ENCODE results near the gene FOXRED2. TPM values are rescaled to one million over a fixed set of nuclear protein-coding genes. Genes with fewer than 3 reads are reported as not detected.

The FOXRED2 gene
- total RNA-seq, 4 donors from 2014 or later = 0.37 to 3.0 (median 1.5) TPM

DNA sequence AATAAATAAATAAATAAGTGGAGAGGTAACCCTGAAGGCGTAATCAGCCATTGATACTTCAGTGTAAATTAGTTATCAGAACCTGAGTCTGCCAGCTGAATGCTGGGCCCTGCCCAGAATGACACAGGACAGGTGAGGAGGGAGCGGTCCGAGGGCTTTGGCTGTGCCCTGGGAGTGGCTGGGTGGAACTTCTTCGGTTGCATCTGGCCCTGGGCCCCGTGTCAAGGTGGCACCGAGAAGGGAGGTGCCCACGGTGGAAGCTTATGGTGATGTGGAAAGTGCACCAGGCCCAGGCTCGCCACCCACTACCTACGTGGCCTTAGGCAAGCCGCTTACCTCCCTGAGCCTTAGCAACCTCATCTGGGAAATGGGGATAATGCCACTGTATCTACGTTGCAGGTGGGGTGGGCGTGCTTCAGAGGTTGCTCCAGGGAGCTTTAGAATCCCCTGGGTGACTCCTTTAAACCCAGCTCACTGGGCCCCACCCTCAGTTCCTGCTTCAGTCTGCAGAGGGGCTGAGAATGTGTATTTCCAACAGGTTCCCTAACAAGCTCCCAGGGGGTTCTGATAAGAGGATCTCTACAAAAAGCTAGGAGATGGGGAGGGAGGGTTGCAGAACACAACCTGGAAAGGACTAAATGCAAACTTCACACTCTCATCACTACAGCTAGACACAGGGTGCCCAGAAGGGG, 64.2 kb downstream of the FOXRED2 start:
- Histone ChIP-seq H3K27ac (peak overlapping the region; percentile 49 to 72 (median 58)), H3K36me3 (no peaks in the 10 kb centered on the region), H3K4me3 (no peak overlapping the region), H3K4me1 (peaks cover 0 to 59% (median 24%) of the 10 kb centered on the region in 4 donors), H3K9me3 (no peaks in the 10 kb centered on the region), H3K27me3 (no peaks in the 10 kb centered on the region)
- in situ Hi-C loops (cut with MboI; ENCODE audit: low pct_ligation_motif_present in 1 of 4, low pct_unique_long_range_greater_than_20kb in 1 of 4, low sequenced_read_pairs in 3 of 4) = no loop called here
- DNase-seq = peak; percentile 83
- intact Hi-C loops (cut with DNase I; ENCODE audit: low total_unique reads) = loop anchor here (5.0 kb wide), 1 partner anchor 240 kb away; the partner anchor contains the start of gene APOL4
- 44 to 87% methylated on average over 4 to 12 of the region's 12 CpGs for WGBS, 2 donors (ENCODE audit: low coverage in 1 of 2)
- TF ChIP-seq EP300 (IDR thresholded peaks at IDR 0.05; ENCODE audit: low read depth) (peak; percentile 10), CTCF (IDR thresholded peaks at IDR 0.05) (no peak), POLR2A (IDR thresholded peaks at IDR 0.05) (no peak), POLR2AphosphoS5 (IDR thresholded peaks at IDR 0.05) (peak in 1 of 3 donors; percentile 40)

- peak overlapping the region; percentile 49 to 72 (median 54) for H3K27ac ChIP-seq
- peaks cover 12 to 75% (median 38%) of the 10 kb centered on the region in 4 donors for H3K4me1 ChIP-seq
- no peaks in the 10 kb centered on the region for H3K27me3 ChIP-seq
- H3K36me3 ChIP-seq = no peaks in the 10 kb centered on the region
- DNase-seq = no peak
- 83% methylated on average over 6 to 8 of the region's 8 CpGs for WGBS, 2 donors (ENCODE audit: low coverage in 1 of 2)
- no peak for TF ChIP-seq POLR2A (IDR thresholded peaks at IDR 0.05)
- TF ChIP-seq EP300 (IDR thresholded peaks at IDR 0.05; ENCODE audit: low read depth) = no peak
- TF ChIP-seq CTCF (IDR thresholded peaks at IDR 0.05) = no peak
- TF ChIP-seq POLR2AphosphoS5 (IDR thresholded peaks at IDR 0.05) = no peak
- no peaks in the 10 kb centered on the region for H3K9me3 ChIP-seq
- in situ Hi-C loops (cut with MboI; ENCODE audit: low pct_ligation_motif_present in 1 of 4, low pct_unique_long_range_greater_than_20kb in 1 of 4, low sequenced_read_pairs in 3 of 4) (no loop called here), intact Hi-C loops (cut with DNase I; ENCODE audit: low total_unique reads) (loop anchor here (5.0 kb wide), 1 partner anchor 238 kb away; the partner anchor contains the start of gene APOL4)
- no peak overlapping the region for H3K4me3 ChIP-seq
Measured at GRCh38 chr22:36440429-36441002, 66.3 kb downstream of the FOXRED2 start.

DNA sequence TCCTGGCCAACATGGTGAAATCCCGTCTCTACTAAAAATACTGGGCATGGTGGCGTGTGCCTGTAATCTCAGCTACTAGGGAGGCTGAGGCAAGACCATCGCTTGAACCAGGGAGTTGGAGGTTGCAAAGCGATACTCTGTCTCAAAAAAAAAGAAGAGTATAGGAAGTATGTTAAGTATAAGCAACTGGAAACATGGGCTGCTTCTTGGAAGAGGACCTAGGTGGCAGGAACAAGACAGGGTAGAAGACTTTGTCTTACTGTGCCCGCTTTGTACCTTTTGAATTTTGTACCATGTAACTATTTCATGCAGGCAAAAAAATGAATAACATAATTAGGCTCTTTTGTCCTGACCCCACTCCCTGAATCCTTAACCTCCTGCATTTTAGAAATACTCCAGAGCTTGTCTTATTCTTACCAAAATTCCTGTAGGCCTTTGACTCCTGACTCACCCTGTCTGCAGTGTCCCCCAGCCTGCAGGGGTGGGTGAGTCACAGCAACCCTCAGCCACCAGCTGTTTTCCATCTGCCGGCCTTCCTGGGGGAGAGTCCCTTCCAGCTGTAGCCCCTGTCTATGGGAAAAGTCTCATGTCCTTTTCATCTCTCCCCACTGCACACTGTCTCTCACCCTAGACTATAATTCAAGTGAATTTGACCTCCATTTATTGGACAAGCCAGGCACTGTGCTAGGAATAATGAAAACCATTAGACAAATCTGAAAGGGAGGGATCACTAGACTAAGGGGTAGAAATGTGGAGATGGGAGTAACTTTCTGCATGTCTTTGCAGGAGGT, 67.2 kb downstream of the FOXRED2 start:
- Histone ChIP-seq H3K4me3 (no peak overlapping the region), H3K36me3 (no peaks in the 10 kb centered on the region), H3K4me1 (peaks cover 12 to 74% (median 41%) of the 10 kb centered on the region in 4 donors), H3K9me3 (no peaks in the 10 kb centered on the region), H3K27ac (peak overlapping the region; percentile 49 to 72 (median 54)), H3K27me3 (no peaks in the 10 kb centered on the region)
- intact Hi-C loops (cut with DNase I; ENCODE audit: low total_unique reads) (loop anchor here (5.0 kb wide), 1 partner anchor 237 kb away; the partner anchor contains the start of gene APOL4), in situ Hi-C loops (cut with MboI; ENCODE audit: low pct_ligation_motif_present in 1 of 4, low pct_unique_long_range_greater_than_20kb in 1 of 4, low sequenced_read_pairs in 3 of 4) (no loop called here)
- WGBS, 2 donors (ENCODE audit: low coverage in 1 of 2) = 76 to 79% methylated on average over 6 of the region's 6 CpGs
- peak; percentile 65 for DNase-seq
- TF ChIP-seq POLR2A (IDR thresholded peaks at IDR 0.05) (no peak), POLR2AphosphoS5 (IDR thresholded peaks at IDR 0.05) (peak; percentile 48 to 85 (median 76))

Small RNA genes within 50 kb of the gene (small RNA-seq; reads per million reads assigned to genes)
- 0 reads per million in 4 donors for gene RF00019

Other genes with a start within 250 kb of the FOXRED2 start
- gene MYH9, start 119.1 kb downstream of the FOXRED2 start, total RNA-seq = 100 to 1,000 TPM; 385 to 511 (median 460) TPM
- gene TXN2, start 25.4 kb downstream of the FOXRED2 start, total RNA-seq = 100 to 1,000 TPM in 1 of 4 donors, 10 to 100 TPM in 3; 68.5 to 317 (median 93.3) TPM
- gene EIF3D, start 22.1 kb upstream of the FOXRED2 start, total RNA-seq = 100 to 1,000 TPM in 3 of 4 donors, 10 to 100 TPM in 1; 69.6 to 217 (median 146) TPM
- not detected for gene CACNG2, start 196.7 kb upstream of the FOXRED2 start, total RNA-seq

Measured in transverse colon (tissue), 4 donors.